H1 (cell line): Measurements from ENCODE around the gene FAM222B. TPM values are rescaled to one million over a fixed set of nuclear protein-coding genes. Genes with fewer than 3 reads are reported as not detected.

ENCODE experiments used
- CTCF ChIA-PET: fragments of 300-600 bp; sonication (Branson Sonifier 250); formaldehyde crosslinking; loops from one replicate; lab custom pipeline; 2021; ENCODE audit not compliant: partially characterized antibody; lab: Charles Lee
- POLR2A ChIA-PET: fragments of 300-600 bp; sonication (Branson Sonifier 250); formaldehyde crosslinking; loops from one replicate; lab custom pipeline; 2021; ENCODE audit warnings: inconsistent platforms; ENCODE audit not compliant: partially characterized antibody; lab: Charles Lee
- DNase-seq, 2 experiments: peaks; one replicate each; pipeline versions ENCODE4 v3.0.0 to v3.0.0-alpha.2; 2010 to 2022; ENCODE audit warnings: low spot score in 2 of 2, low read depth in 1 of 2, mixed read lengths in 1 of 2
- FAIRE-seq: peaks from 2 replicates; lab custom pipeline; 2011; peaks lifted over from hg19 to GRCh38; lab: Jason Lieb, UNC
- H2AFZ ChIP-seq: 2 replicates; pipeline ENCODE4 v1.8.1; 2012; ENCODE audit warnings: low read length, inconsistent platforms
- H2AK5ac ChIP-seq: 2 replicates; pipeline ENCODE4 v1.6.1; 2013; ENCODE audit warnings: low read depth, low read length
- H2BK120ac ChIP-seq: replicated peaks from 2 replicates; pipeline ENCODE3; 2013; ENCODE audit warnings: low read depth, low read length, inconsistent platforms
- H2BK12ac ChIP-seq: 2 replicates; pipeline ENCODE4 v1.6.1; 2013; ENCODE audit warnings: low read depth, low read length
- H2BK15ac ChIP-seq: 2 replicates; pipeline ENCODE4 v1.6.1; 2013; ENCODE audit warnings: low read length
- H2BK20ac ChIP-seq: 2 replicates; pipeline ENCODE4 v1.6.1; 2013; ENCODE audit warnings: low read length
- H2BK5ac ChIP-seq: 2 replicates; pipeline ENCODE4 v1.6.1; 2013; ENCODE audit warnings: low read depth, low read length
- H3K14ac ChIP-seq: 2 replicates; pipeline ENCODE4 v1.6.1; 2013; ENCODE audit warnings: inconsistent platforms; ENCODE audit not compliant: insufficient read length
- H3K18ac ChIP-seq: 2 replicates; pipeline ENCODE4 v1.6.1; 2013; ENCODE audit warnings: low read length; ENCODE audit errors: extremely low read depth
- H3K23ac ChIP-seq: 2 replicates; pipeline ENCODE4 v1.6.1; 2013; ENCODE audit warnings: inconsistent platforms; ENCODE audit not compliant: insufficient read length
- H3K23me2 ChIP-seq: 2 replicates; pipeline ENCODE4 v1.6.1; 2013; ENCODE audit warnings: low read depth, low read length
- H3K27ac ChIP-seq: 2 replicates; pipeline ENCODE4 v1.6.1; 2011; ENCODE audit warnings: low read depth, low read length, inconsistent platforms
- H3K27me3 ChIP-seq, 4 experiments: replicated peaks in 1 of 4; 1 replicate in 1 of 4; 2 replicates in 3 of 4; pipeline versions ENCODE4 v1.6.1 to v1.8.1; 2011 to 2013; ENCODE audit warnings: low read length in 3 of 4, mild to moderate bottlenecking in 3 of 4, inconsistent platforms in 2 of 4, mixed read lengths in 2 of 4, moderate library complexity in 1 of 4; ENCODE audit not compliant: control insufficient read depth in 3 of 4, insufficient read depth in 3 of 4; ENCODE audit errors: extremely low read depth in 1 of 4
- H3K36me3 ChIP-seq, 4 experiments: 2 replicates each; pipeline versions ENCODE4 v1.6.1 to v1.8.1; 2011 to 2013; ENCODE audit warnings: mild to moderate bottlenecking in 4 of 4, low read length in 3 of 4, moderate library complexity in 2 of 4, control low read depth in 1 of 4, inconsistent platforms in 1 of 4; ENCODE audit not compliant: insufficient read depth in 4 of 4, control insufficient read depth in 2 of 4
- H3K4ac ChIP-seq: replicated peaks from 2 replicates; pipeline ENCODE3; 2013; ENCODE audit warnings: low read length, low read depth, mixed read lengths, inconsistent platforms; ENCODE audit not compliant: insufficient read length
- H3K4me1 ChIP-seq, 4 experiments: replicated peaks in 1 of 4; 1 replicate in 1 of 4; 2 replicates in 3 of 4; pipeline versions ENCODE4 v1.6.1 to v1.8.1; 2011 to 2013; ENCODE audit warnings: low read length in 3 of 4, inconsistent platforms in 2 of 4, mixed read lengths in 1 of 4; ENCODE audit not compliant: insufficient read depth in 4 of 4, control insufficient read depth in 3 of 4
- H3K4me2 ChIP-seq, 2 experiments: 2 replicates each; pipeline versions ENCODE4 v1.6.1 to v1.8.1; 2011 to 2013; ENCODE audit warnings: low read depth in 2 of 2, low read length in 2 of 2, control low read depth in 1 of 2, inconsistent platforms in 1 of 2, mild to moderate bottlenecking in 1 of 2; ENCODE audit not compliant: insufficient read depth in 1 of 2
- H3K4me3 ChIP-seq, 4 experiments: fragments of 200-600, 300-600 bp in 1 of 4; sonication (generic), shearing (Covaris generic), sonication (Bioruptor Twin) in 1 of 4; 2 replicates each; pipeline versions ENCODE4 v1.5.1 to v1.8.1; 2011 to 2016; ENCODE audit warnings: low read length in 4 of 4, low read depth in 3 of 4, control low read depth in 2 of 4, inconsistent platforms in 2 of 4, mild to moderate bottlenecking in 2 of 4, mixed read lengths in 1 of 4, moderate library complexity in 1 of 4; ENCODE audit not compliant: insufficient read depth in 2 of 4; ENCODE audit errors: extremely low read depth in 1 of 4
- H3K56ac ChIP-seq: replicated peaks from 2 replicates; pipeline ENCODE3; 2013; ENCODE audit warnings: low read depth, mild to moderate bottlenecking, mixed read lengths, low read length, inconsistent platforms; ENCODE audit not compliant: insufficient read length
- H3K79me1 ChIP-seq: 2 replicates; pipeline ENCODE4 v1.6.1; 2013; ENCODE audit warnings: low read depth, low read length, control low read depth
- H3K79me2 ChIP-seq, 2 experiments: 2 replicates each; pipeline versions ENCODE4 v1.6.1 to v1.8.1; 2012 to 2013; ENCODE audit warnings: low read length in 2 of 2, mild to moderate bottlenecking in 2 of 2, inconsistent platforms in 1 of 2; ENCODE audit not compliant: insufficient read depth in 2 of 2, control insufficient read depth in 1 of 2
- H3K9ac ChIP-seq, 4 experiments: replicated peaks in 1 of 4; 1 replicate in 1 of 4; 2 replicates in 3 of 4; pipeline versions ENCODE4 v1.6.1 to v1.8.1; 2011 to 2013; ENCODE audit warnings: low read depth in 3 of 4, low read length in 3 of 4, control low read depth in 2 of 4, mild to moderate bottlenecking in 2 of 4, moderate library complexity in 2 of 4, inconsistent platforms in 1 of 4; ENCODE audit errors: extremely low read depth in 1 of 4
- H3K9me3 ChIP-seq, 2 experiments: 2 replicates each; pipeline versions ENCODE4 v1.6.1 to v1.8.1; 2012 to 2013; ENCODE audit warnings: mild to moderate bottlenecking in 2 of 2, moderate library complexity in 2 of 2, control low read depth in 1 of 2, inconsistent platforms in 1 of 2, low read depth in 1 of 2, low read length in 1 of 2, mixed read lengths in 1 of 2; ENCODE audit not compliant: insufficient read depth in 2 of 2
- H4K20me1 ChIP-seq, 2 experiments: replicated peaks in 1 of 2; 2 replicates each; pipeline versions ENCODE3 to v1.8.1; 2011 to 2013; ENCODE audit warnings: inconsistent platforms in 2 of 2, low read length in 2 of 2, mild to moderate bottlenecking in 1 of 2; ENCODE audit not compliant: insufficient read depth in 2 of 2, control insufficient read depth in 1 of 2
- H4K5ac ChIP-seq: 2 replicates; pipeline ENCODE4 v1.6.1; 2013; ENCODE audit warnings: low read length, low read depth, mixed read lengths, inconsistent platforms; ENCODE audit not compliant: insufficient read length
- H4K8ac ChIP-seq: 2 replicates; pipeline ENCODE4 v1.8.0; 2013; ENCODE audit warnings: mild to moderate bottlenecking, moderate library complexity, low read length, inconsistent platforms; ENCODE audit not compliant: insufficient read depth; ENCODE audit errors: extremely low read depth
- H4K91ac ChIP-seq: replicated peaks from 2 replicates; pipeline ENCODE3; 2013; ENCODE audit warnings: low read length, mixed read lengths, inconsistent platforms; ENCODE audit not compliant: insufficient read length
- CBX8 ChIP-seq: fragments of 300-800, 300-1000 bp; sonication (generic); IDR thresholded peaks from 2 replicates; pipeline ENCODE4 v1.7.1; 2016; ENCODE audit warnings: low read depth, low read length, borderline replicate concordance
- NRF1 ChIP-seq: IDR thresholded peaks from 2 replicates; pipeline ENCODE4 v1.6.1; 2011; ENCODE audit warnings: mild to moderate bottlenecking, low read depth, low read length, improper control_type of control experiment
- POLR2A ChIP-seq, 2 experiments: IDR thresholded peaks; 1 replicate in 1 of 2; 2 replicates in 1 of 2; pipeline ENCODE4 v1.6.1; 2011; ENCODE audit warnings: low read depth in 2 of 2, low read length in 2 of 2, mild to moderate bottlenecking in 2 of 2; ENCODE audit errors: control extremely low read depth in 1 of 2
- RBBP5 ChIP-seq: IDR thresholded peaks from 2 replicates; pipeline ENCODE4 v1.7.1; 2012; ENCODE audit warnings: low read depth, mild to moderate bottlenecking, inconsistent platforms, low read length, moderate library complexity, borderline replicate concordance
- WGBS, 2 experiments: shearing (Covaris generic) in 1 of 2; methylation state at CpG; one replicate each; pipeline versions ENCODE4 v1.1.6 to v1.1.7; 2013 to 2015; ENCODE audit warnings: low lambda C conversion rate in 2 of 2, mixed read lengths in 2 of 2, inconsistent platforms in 1 of 2, low coverage in 1 of 2, missing lambda C conversion rate in 1 of 2; ENCODE audit not compliant: insufficient replicate concordance in 2 of 2, insufficient coverage in 1 of 2, insufficient read length in 1 of 2; ENCODE audit errors: extremely low coverage in 1 of 2, missing lambda C conversion rate in 1 of 2; 5-methylcytosine and 5-hydroxymethylcytosine counted together
- polyA plus RNA-seq, 7 experiments: library from polyadenylated mRNA; depleted of rRNA in 3 of 7; stranded (reverse) in 5 of 7; unstranded in 2 of 7; fragments of >200 nt in 5 of 7; fragments of 200-250 nt in 2 of 7; gene quantifications; 1 replicate in 5 of 7; 2 replicates in 1 of 7; 4 replicates in 1 of 7; pipeline versions ENCODE4 v1.2.1 to v1.2.3, GENCODE V29; 2011 to 2013; ENCODE audit warnings: missing spikeins in 2 of 7, mixed read lengths in 2 of 7
- total RNA-seq: library from RNA; stranded (reverse); fragmentation: NEBNext Ultra II Directional; extraction: Animal tissue kit (Norgen Biotek cat#: 25700); gene quantifications from 2 replicates; pipeline ENCODE4 v1.2.1, GENCODE V29; 2021

FAM222B gene
- total and polyA plus RNA-seq, 2 of the 8 experiments (the other 6 are each of a cell fraction or from before 2014, with no cell fraction given): 42.1 to 81.7 TPM

- Histone ChIP-seq H4K5ac (no peak overlapping the region), H3K9me3 (no peaks in the 10 kb centered on the region), H3K14ac (no peak overlapping the region), H2BK12ac (no peak overlapping the region), H2BK5ac (peak overlapping the region; percentile 4; the same call in 1 of the 2 replicates), H3K4ac (no peak overlapping the region), H3K4me1 (peaks cover 0 to 30% (median 24%) of the 10 kb centered on the region in 4 experiments; a peak in 6 of 7 replicates), H2AFZ (no peak overlapping the region), H3K4me2 (no peak overlapping the region), H3K79me1 (peaks cover 14% of the 10 kb centered on the region), H3K9ac (no peak overlapping the region; a peak in 1 of 7 replicates), H4K8ac (no peak overlapping the region), H4K20me1 (peaks cover 30 to 34% of the 10 kb centered on the region in 2 experiments)
- TF ChIP-seq NRF1 (no peak), RBBP5 (no peak), POLR2A (IDR thresholded peaks at IDR 0.05; ENCODE audit: control extremely low read depth in 1 of 2, low read depth in 2 of 2, low read length in 2 of 2) (peak in 1 of 2 experiments; percentile 34; a peak in 1 of 3 replicates), CBX8 (no peak)
- TF ChIP-seq, all 59 proteins: peak for 1
- FAIRE-seq: no peak
- WGBS, 2 experiments: 96% methylated on average over 18 of the region's 18 CpGs; no CpG with 5 or more reads in 1 of the 2 experiments
- Histone ChIP-seq H3K27ac (peak overlapping the region; percentile 6; the same call in 1 of the 2 replicates), H3K56ac (no peak overlapping the region), H3K23me2 (peaks cover 20% of the 10 kb centered on the region), H2BK20ac (no peak overlapping the region), H3K36me3 (peaks cover 30 to 56% (median 33%) of the 10 kb centered on the region in 4 experiments), H4K91ac (no peak overlapping the region), H3K27me3 (no peaks in the 10 kb centered on the region), H3K4me3 (no peak overlapping the region), H3K23ac (no peak overlapping the region), H3K18ac (no peak overlapping the region), H2AK5ac (no peak overlapping the region), H3K79me2 (peaks cover 19 to 44% of the 10 kb centered on the region in 2 experiments), H2BK15ac (no peak overlapping the region), H2BK120ac (no peak overlapping the region)
- POLR2A ChIA-PET: interaction anchor here (0.8 to 15.3 kb wide), 13 partner anchors 9 to 153 kb away, joined by 3 to 813 read pairs (median 5); partner anchors contain the start of genes FAM222B, NEK8, PROCA1 and RAB34
- CTCF ChIA-PET: interaction anchor here (0.8 to 11.7 kb wide), 15 partner anchors 14 to 396 kb away, joined by 3 to 316 read pairs (median 5); partner anchors contain the start of genes NEK8, RPL23A and TLCD1
- no peak for DNase-seq
These were observed 93.6 kb downstream of the FAM222B start for GRCh38 chr17:28748852-28749515.
